Measurements from ENCODE around the gene WDR91.

DNA sequence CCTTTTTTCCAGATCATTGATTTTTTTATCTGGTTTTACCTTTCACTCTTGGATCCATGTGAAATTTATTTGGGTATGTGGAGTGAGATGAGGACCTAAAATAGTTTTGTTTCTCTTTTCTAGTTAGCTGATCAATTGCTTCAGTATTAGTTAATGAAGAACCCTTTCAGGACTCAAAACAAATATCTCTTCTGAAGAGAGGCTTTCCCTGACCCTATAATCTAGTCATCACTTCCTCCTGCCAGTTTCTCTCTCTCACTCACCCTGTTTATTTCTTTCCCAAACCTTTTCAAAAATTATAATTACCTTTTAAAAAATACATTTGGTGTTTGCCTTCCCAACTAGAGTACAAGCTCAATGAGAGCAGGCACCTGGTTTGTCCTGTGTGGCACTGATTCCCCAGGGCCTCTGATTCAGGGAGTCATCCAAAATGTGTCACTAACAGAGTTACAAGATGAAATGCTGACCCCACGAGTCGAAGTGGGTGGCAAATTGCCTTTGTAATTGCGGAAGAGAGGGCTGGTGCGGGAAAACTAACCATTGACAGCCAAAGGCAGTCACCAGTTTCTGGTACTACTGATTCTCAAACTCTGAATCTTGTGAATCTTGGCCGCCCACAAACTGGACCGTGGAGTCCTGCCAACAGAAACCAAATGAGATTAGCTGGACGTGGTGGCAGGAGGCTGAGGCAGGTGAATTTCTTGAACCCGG is 61.1 kb downstream of the WDR91 start:
- TF ChIP-seq, protein P1, sequence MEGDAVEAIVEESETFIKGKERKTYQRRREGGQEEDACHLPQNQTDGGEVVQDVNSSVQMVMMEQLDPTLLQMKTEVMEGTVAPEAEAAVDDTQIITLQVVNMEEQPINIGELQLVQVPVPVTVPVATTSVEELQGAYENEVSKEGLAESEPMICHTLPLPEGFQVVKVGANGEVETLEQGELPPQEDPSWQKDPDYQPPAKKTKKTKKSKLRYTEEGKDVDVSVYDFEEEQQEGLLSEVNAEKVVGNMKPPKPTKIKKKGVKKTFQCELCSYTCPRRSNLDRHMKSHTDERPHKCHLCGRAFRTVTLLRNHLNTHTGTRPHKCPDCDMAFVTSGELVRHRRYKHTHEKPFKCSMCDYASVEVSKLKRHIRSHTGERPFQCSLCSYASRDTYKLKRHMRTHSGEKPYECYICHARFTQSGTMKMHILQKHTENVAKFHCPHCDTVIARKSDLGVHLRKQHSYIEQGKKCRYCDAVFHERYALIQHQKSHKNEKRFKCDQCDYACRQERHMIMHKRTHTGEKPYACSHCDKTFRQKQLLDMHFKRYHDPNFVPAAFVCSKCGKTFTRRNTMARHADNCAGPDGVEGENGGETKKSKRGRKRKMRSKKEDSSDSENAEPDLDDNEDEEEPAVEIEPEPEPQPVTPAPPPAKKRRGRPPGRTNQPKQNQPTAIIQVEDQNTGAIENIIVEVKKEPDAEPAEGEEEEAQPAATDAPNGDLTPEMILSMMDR (conservative IDR thresholded peaks at IDR 0.05) = no peak
- TF ChIP-seq ZFX (IDR thresholded peaks at IDR 0.05) = no peak

Data from C4-2B (cell line).